Neural progenitor cell (in vitro differentiated cells): Measurements from ENCODE around the gene TLE5.

Experiments
- EZH2 ChIP-seq: fragments of 200-600 bp; sonication (generic); IDR thresholded peaks from 2 replicates; pipeline ENCODE4 v1.6.1; 2017; ENCODE audit warnings: antibody characterized with exemption, mild to moderate bottlenecking, moderate library complexity
- EZH2phosphoT487 ChIP-seq: fragments of 200-600 bp; sonication (generic); IDR thresholded peaks from 2 replicates; pipeline ENCODE4 v1.6.1; 2017; ENCODE audit warnings: antibody characterized with exemption
- TF ChIP-seq, protein P1 (sequence below): fragments of 200-600 bp; sonication (generic); IDR thresholded peaks from 2 replicates; pipeline ENCODE4 v1.5.1; 2017; ENCODE audit warnings: antibody characterized with exemption, mild to moderate bottlenecking

DNA sequence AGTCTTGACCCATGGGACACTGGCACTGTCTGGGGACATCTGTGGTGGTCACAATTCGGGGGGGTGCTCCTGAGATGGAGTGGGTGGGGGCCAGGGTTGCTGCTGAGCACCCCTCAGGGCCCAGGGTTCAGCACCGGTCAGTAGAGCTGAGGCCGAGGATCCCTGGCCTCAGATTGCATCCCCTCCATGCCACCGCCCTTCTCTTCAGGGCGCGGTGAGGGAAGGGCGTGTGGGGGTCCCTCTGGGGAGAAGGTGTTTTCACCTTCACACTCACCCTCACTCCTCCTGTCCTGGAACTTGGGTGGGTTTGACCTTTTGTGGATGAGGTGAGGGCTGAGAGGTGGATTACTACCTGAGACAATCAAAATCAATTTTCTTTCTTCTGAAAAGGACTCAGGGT is 45.4 kb upstream of the TLE5 start:
- no peak for TF ChIP-seq EZH2
- TF ChIP-seq, protein P1, sequence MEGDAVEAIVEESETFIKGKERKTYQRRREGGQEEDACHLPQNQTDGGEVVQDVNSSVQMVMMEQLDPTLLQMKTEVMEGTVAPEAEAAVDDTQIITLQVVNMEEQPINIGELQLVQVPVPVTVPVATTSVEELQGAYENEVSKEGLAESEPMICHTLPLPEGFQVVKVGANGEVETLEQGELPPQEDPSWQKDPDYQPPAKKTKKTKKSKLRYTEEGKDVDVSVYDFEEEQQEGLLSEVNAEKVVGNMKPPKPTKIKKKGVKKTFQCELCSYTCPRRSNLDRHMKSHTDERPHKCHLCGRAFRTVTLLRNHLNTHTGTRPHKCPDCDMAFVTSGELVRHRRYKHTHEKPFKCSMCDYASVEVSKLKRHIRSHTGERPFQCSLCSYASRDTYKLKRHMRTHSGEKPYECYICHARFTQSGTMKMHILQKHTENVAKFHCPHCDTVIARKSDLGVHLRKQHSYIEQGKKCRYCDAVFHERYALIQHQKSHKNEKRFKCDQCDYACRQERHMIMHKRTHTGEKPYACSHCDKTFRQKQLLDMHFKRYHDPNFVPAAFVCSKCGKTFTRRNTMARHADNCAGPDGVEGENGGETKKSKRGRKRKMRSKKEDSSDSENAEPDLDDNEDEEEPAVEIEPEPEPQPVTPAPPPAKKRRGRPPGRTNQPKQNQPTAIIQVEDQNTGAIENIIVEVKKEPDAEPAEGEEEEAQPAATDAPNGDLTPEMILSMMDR = no peak
- TF ChIP-seq EZH2phosphoT487 = no peak
